Measurements from ENCODE around the gene EMD. TPM values are rescaled to one million over a fixed set of nuclear protein-coding genes. Genes with fewer than 3 reads are reported as not detected.

Gene EMD
- total RNA-seq, 1 donor from 2014 or later, result 18.3 TPM

DNA sequence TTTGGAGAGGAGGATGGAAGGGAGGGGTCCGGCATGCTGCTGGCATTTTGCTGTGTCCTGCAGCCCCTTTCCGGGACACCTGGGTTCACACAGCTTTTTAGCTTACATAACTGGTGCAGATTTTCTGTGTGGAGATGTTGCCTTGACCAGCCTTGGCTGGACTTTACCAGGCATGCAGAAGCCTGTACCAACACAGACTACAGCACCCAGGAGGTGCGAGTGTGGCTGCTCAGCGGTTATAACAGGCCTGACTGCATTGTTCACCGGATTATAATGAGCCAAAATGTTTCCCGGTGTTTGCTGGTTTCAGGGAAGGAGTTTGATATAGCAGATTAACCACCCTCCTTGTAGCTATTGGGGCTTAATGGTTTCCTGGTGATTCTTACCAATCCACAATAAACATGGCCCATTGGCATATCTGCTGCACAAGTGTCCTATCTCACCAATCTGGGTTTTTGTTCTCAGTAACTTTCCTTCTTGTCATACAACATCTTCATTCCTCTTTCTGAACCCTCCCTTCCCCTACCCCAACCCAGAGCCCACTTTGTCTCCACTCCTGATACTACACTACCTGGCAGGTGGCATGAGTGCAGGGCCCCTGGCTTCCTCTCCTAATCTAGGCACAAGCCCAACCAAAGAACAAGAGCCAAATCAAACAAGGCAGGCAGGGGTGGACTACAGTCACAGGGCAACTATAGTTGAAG is 23.0 kb downstream of the EMD start:
- Mint-ChIP-seq H3K27me3 (ENCODE audit: insufficient read depth, low read depth) (peaks cover 13% of the 10 kb centered on the region), H3K4me1 (peaks cover 13% of the 10 kb centered on the region), H3K9me3 (peaks cover 28% of the 10 kb centered on the region), H3K27ac (no peak overlapping the region), H3K4me3 (no peak overlapping the region), H3K36me3 (peaks cover 15% of the 10 kb centered on the region)
- H3K79me2 ChIP-seq (ENCODE audit: low read depth), result peaks cover 20% of the 10 kb centered on the region
- peaks cover 49% of the 10 kb centered on the region for H3F3A ChIP-seq (ENCODE audit: low read depth)
- H2AFZ ChIP-seq (replicated peaks), result no peak overlapping the region
- no peaks in the 10 kb centered on the region for H3K9me3 ChIP-seq (ENCODE audit: low read depth)
- no peaks in the 10 kb centered on the region for H3K4me1 ChIP-seq
- no peaks in the 10 kb centered on the region for H3K27me3 ChIP-seq
- no peak overlapping the region for H3K27ac ChIP-seq
- no peaks in the 10 kb centered on the region for H3K36me3 ChIP-seq
- TF ChIP-seq EZH2phosphoT487 (IDR thresholded peaks at IDR 0.05) (no peak), EZH2 (IDR thresholded peaks at IDR 0.05) (no peak)
- TF ChIP-seq, protein P1, sequence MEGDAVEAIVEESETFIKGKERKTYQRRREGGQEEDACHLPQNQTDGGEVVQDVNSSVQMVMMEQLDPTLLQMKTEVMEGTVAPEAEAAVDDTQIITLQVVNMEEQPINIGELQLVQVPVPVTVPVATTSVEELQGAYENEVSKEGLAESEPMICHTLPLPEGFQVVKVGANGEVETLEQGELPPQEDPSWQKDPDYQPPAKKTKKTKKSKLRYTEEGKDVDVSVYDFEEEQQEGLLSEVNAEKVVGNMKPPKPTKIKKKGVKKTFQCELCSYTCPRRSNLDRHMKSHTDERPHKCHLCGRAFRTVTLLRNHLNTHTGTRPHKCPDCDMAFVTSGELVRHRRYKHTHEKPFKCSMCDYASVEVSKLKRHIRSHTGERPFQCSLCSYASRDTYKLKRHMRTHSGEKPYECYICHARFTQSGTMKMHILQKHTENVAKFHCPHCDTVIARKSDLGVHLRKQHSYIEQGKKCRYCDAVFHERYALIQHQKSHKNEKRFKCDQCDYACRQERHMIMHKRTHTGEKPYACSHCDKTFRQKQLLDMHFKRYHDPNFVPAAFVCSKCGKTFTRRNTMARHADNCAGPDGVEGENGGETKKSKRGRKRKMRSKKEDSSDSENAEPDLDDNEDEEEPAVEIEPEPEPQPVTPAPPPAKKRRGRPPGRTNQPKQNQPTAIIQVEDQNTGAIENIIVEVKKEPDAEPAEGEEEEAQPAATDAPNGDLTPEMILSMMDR (IDR thresholded peaks at IDR 0.05), result no peak
- no peak overlapping the region for H3K4me2 ChIP-seq
- no peak overlapping the region for H3K9ac ChIP-seq
- H4K20me1 ChIP-seq (ENCODE audit: low read depth), result peaks cover 23% of the 10 kb centered on the region
- DNase-seq (ENCODE audit: low spot score), result no peak
- H3K4me3 ChIP-seq, result no peak overlapping the region

GRCh38 chrX:154402622-154403127 is 23.6 kb downstream of the EMD start:
- Histone ChIP-seq H3K4me2 (no peak overlapping the region), H3K4me3 (no peak overlapping the region), H3K9me3 (ENCODE audit: low read depth) (no peaks in the 10 kb centered on the region), H3K9ac (no peak overlapping the region), H3K27me3 (no peaks in the 10 kb centered on the region), H3K27ac (no peak overlapping the region), H3K79me2 (ENCODE audit: low read depth) (peaks cover 20% of the 10 kb centered on the region), H3F3A (ENCODE audit: low read depth) (peaks cover 43% of the 10 kb centered on the region), H4K20me1 (ENCODE audit: low read depth) (peaks cover 23% of the 10 kb centered on the region), H2AFZ (replicated peaks) (no peak overlapping the region), H3K36me3 (no peaks in the 10 kb centered on the region), H3K4me1 (no peaks in the 10 kb centered on the region)
- peaks cover 28% of the 10 kb centered on the region for H3K9me3 Mint-ChIP-seq
- TF ChIP-seq EZH2 (IDR thresholded peaks at IDR 0.05), result no peak
- TF ChIP-seq, protein P1 (IDR thresholded peaks at IDR 0.05), result no peak
- no peak for TF ChIP-seq EZH2phosphoT487 (IDR thresholded peaks at IDR 0.05)
- H3K27me3 Mint-ChIP-seq (ENCODE audit: insufficient read depth, low read depth), result peaks cover 12% of the 10 kb centered on the region
- no peak overlapping the region for H3K4me3 Mint-ChIP-seq
- no peak overlapping the region for H3K27ac Mint-ChIP-seq
- peaks cover 15% of the 10 kb centered on the region for H3K36me3 Mint-ChIP-seq
- no peak for DNase-seq (ENCODE audit: low spot score)
- H3K4me1 Mint-ChIP-seq, result peaks cover 13% of the 10 kb centered on the region

- Mint-ChIP-seq H3K27me3 (ENCODE audit: insufficient read depth, low read depth) (peaks cover 12% of the 10 kb centered on the region), H3K4me3 (no peak overlapping the region), H3K4me1 (peaks cover 13% of the 10 kb centered on the region), H3K36me3 (peaks cover 15% of the 10 kb centered on the region), H3K9me3 (peaks cover 25% of the 10 kb centered on the region), H3K27ac (no peak overlapping the region)
- peaks cover 19% of the 10 kb centered on the region for H3K79me2 ChIP-seq (ENCODE audit: low read depth)
- peaks cover 23% of the 10 kb centered on the region for H4K20me1 ChIP-seq (ENCODE audit: low read depth)
- H3K9ac ChIP-seq, result no peak overlapping the region
- no peak overlapping the region for H3K27ac ChIP-seq
- H3F3A ChIP-seq (ENCODE audit: low read depth), result peaks cover 40% of the 10 kb centered on the region
- H3K27me3 ChIP-seq, result no peaks in the 10 kb centered on the region
- no peak for DNase-seq (ENCODE audit: low spot score)
- H3K9me3 ChIP-seq (ENCODE audit: low read depth), result no peaks in the 10 kb centered on the region
- no peaks in the 10 kb centered on the region for H3K4me1 ChIP-seq
- H3K4me3 ChIP-seq, result no peak overlapping the region
- no peak overlapping the region for H3K4me2 ChIP-seq
- H2AFZ ChIP-seq (replicated peaks), result no peak overlapping the region
- TF ChIP-seq, protein P1 (IDR thresholded peaks at IDR 0.05), result no peak
- TF ChIP-seq EZH2 (IDR thresholded peaks at IDR 0.05), result no peak
- no peaks in the 10 kb centered on the region for H3K36me3 ChIP-seq
Measured at GRCh38 chrX:154403192-154403591, 24.1 kb downstream of the EMD start.

Data from neural progenitor cell (in vitro differentiated cells).